DMS 273 treated with DMSO at 0.1 percent for 48 hours (cell line): ENCODE results near the gene TSPAN1.

Source experiments
- DNase-seq: peaks from one replicate; lab custom pipeline; 2025; lab: John Stamatoyannopoulos, UW

Gene TSPAN1, protein sequence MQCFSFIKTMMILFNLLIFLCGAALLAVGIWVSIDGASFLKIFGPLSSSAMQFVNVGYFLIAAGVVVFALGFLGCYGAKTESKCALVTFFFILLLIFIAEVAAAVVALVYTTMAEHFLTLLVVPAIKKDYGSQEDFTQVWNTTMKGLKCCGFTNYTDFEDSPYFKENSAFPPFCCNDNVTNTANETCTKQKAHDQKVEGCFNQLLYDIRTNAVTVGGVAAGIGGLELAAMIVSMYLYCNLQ

DNA sequence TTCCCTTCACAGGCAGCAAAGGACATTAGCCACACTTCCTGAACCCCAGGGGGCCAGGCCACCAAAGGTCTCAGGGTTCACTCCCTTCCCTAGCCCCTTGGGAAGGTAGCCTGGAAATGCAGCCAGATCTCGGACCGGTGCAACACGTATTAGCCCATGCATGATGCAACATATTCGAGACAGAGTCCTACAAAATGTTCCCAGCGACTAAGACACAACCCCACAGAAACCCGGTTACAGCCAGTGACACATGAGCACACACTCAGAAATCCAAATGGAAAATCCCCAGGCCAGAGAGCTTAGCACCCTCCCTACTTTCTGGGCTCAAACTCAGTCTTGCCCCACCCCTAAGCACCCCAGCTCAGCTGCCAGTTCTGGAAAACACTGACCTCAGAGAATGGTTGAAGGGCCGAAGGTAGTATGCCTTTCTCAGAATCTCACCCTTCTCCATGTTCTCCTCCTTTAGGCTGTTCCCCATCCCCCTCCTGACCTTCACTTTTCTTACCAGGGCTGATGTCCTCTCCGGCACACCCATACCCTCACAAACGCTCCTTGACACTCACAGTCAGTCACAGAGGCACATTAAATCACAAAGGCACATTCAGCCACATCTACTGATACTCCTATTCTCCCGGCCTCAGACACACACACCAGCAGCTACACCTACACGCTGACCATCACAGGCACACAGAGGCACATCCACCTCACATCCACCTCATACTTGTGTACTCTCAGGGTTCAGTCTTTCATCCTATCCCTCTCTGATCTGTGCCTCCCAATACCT is at the start of gene TSPAN1:
TSS of gene TSPAN1 (plus strand) at position 640 of the 784 bp plus-strand sequence. CDS start 6,021 bp downstream, outside the sequence.
- DNase-seq = no peak

DNA sequence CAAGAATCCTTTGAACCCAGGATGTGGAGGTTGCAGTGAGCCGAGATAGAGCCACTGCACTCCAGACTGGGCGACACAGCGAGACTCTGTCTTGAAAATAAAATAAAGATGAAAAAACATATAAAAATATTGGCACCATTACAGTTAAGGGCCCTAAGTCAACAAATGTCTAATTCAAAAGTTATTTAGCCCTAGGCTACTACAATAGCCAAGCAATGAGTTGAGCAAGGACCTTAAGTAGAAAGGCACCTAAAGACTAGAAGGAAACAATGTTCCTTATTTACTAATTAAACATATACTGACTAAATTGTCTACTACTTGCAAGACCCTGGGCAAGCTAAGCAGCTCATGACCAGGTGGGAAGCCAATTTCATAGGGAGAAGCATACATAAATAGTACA is 46.5 kb upstream of the TSPAN1 start:
- DNase-seq = no peak

DNA sequence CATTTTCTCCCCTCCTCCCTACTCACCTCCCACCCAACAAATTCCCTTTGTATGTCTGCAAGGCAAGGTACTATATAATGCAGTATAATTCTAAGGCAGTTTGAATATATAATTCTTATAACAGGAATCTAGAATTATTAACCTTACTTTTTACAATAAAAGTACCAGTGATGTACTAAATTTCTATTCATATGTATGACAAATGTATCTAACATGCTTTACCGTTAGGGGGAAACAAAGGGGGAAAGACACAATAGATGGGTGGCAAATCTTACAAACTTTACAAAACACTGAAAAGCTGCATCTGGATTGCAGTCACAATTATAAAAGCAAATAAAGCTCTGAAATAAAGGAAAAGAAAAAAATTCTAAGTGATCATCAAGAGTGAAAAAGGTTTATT is 44.8 kb upstream of the TSPAN1 start:
- DNase-seq = no peak

DNA sequence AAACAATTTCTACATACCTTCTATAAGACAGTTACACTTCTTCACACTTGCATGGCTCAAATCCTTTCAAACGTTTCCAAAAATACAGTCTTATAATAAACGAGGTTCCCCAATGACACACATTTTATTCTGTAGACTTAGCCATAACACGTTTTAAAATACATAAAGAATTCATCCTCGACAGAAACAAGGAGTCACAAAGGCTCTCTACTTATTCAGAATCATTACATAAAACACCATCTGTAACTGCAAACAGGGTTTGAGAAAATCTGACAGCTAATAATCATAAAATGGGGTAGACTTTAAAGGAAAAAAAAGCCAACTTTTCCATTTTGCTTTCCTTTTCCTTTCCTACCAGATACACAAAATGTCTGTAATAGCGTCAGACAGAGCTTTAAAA is 44.3 kb upstream of the TSPAN1 start:
- no peak for DNase-seq

DNA sequence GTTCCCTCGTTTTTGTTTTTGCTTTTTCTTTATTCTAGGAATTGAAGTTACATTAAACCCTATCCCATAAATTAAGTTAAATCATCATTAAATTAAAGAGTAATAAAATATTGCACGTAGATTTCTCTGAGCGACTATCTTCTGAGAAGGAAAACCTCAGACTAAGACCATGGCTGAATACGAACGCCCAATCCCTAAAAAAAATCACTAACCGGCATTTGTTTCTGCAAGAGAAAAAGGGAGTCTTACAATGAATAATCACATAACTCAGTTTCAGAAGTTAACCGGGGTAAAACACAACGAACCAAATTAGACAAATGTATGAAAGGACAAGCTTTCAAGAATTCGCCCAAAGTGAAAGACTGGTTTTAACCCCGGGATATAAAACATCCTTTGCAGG is 43.8 kb upstream of the TSPAN1 start:
- DNase-seq = no peak

DNA sequence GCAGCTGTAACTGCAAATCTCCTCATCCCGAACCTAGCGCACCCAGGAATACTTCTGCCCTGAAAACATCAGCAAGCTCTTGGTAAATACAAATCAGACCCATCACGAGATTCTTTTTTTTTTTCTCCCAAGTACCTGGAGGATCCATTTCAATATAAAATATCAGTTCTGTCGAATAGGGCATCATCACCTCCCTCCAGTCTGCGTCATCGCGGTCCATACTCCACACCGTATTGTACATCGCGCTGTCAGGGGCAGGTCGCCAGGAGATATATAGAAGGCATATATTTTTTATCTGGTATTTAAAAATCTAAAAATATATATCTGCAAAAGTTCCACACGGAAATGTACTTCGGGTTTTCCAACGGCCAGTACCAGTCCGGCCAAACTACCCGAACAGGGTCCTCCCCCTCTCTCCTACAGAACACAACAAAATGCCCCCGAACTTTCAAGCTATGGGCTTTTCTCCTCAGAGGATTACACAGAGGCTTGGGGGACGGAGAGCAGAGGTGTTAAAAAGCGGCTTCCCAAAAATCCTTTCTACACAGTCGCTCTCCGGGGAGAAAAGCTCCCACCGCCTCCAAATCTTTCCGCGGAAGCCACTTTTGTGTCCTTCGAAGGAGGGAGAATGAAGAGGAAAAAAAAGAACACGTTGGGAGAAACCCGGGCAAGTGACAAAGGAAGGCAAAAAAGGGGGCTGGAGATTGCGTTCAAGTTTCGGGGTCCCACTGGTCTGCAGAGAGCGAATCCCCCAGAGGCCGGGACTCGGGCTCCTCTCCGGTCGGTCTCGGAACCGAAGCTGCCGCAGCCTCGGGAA is 43.0 kb upstream of the TSPAN1 start:
- peak; percentile 55 for DNase-seq

DNA sequence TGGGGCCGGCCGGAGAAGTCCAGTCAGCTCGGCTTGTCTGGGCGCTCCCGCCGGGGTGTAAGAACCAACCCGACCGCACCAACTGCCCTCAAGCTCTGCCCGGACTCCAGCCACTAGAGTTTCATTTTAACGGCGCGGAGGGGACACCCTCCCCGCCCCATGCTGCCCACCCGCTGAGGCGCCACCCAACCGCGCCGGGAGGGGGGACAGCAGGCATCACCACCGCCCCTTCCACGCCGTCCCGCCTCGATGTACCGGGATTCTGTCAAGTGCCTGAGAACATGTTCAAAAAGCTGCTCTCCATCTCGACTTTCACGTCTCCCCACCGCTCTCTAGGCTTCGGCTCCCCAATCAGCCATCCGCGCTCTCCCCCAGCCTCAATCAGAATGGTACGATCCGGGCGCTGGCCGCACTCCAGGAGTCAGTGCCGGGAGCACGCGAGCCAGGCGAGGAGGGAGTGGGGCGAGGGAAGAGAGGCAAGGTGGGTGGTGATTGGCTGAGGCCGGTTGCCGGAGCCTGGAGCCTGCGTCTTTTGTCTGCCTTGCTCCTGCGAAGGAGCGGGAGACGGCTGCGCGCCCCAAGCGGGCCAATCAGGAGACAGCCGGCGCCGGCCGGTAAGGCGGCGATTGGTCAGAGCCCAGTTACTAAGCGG is 42.2 kb upstream of the TSPAN1 start, which contains the start of gene PIK3R3:
TSS of gene PIK3R3 (minus strand) at position 101 of the 652 bp plus-strand sequence. CDS start 677 bp downstream, outside the sequence.
- peak; percentile 98 for DNase-seq

DNA sequence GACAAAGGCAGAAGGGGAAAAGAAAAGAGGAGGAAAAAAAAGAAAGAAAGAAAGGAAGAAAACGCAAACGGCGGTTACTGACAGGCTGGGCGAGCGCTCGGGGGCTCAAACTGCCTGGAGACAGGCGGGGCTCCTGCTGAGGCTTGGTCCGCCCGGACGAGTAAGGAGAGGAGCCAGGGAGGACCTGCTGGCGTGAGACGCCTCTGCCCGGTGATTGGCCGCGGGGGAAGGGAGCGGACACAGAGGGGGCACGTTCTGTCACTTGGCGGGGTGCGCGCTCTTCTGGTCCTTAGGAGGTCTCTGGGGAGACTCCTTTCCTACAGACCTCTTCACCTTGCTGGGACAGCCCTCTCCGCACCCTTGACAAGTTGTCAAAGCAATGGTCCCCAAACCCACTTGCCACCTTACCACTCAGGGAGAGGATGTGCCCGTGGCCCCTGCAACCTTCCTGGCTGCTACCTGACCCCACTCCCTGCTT is 41.7 kb upstream of the TSPAN1 start:
- DNase-seq = no peak

DNA sequence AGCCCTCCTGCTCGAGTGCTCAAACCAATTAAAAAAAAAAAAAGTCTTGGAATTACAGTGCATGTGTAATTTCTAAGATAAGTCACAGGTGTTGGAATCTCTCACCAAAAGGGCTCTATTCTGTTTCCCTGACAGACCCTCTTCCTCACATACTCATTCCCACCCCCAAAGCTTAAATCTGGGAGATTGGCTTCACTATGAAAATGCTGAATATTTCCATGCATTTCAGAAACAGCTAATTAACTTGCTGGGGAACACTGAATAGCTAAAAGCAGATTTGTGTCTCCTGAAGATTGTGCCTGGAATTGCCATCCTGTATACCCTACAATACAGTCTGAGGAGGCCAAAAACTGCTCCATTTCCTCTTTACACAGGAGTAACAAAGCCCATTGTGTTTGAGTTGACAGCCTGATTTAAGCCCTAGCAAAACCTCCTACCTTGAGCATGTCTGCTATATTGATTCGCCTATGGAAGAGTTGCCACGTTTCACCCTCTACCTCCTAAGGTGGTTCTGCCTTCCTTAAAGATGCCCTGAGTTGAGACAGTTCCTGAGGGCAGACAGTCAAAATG is 41.0 kb upstream of the TSPAN1 start:
- DNase-seq = no peak

DNA sequence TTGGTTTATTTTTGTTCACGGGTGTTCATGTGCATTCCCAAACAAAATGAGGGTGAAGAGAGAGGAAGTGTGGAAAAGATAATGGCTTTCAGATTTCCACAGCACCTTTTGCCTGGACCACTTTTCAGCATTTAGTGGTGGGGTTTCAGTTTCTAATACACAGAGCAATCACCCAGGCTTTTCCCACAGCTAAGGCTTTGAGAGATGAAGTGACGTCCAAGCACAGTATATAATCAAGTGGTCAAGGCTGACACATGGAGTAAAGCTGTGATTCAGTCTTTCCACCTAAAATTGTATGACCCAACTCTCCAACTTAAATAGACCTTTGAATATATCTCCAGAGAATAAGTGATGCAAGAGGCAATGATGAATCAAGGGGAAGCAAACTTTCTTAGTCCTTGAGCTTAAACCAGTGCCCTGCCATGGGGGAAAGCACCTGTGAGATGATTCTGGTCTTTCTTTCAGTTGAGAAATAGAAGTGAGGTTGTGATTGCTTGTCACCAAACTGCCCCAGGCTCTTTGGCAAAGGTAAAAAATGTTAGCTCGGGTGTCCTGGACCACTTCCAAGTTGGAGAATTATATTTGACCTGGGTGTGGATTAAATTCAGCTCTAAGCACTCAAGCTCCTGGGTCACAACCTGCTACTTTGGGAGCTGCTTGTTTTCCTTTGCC is 40.1 kb upstream of the TSPAN1 start:
- DNase-seq = peak; percentile 56

DNA sequence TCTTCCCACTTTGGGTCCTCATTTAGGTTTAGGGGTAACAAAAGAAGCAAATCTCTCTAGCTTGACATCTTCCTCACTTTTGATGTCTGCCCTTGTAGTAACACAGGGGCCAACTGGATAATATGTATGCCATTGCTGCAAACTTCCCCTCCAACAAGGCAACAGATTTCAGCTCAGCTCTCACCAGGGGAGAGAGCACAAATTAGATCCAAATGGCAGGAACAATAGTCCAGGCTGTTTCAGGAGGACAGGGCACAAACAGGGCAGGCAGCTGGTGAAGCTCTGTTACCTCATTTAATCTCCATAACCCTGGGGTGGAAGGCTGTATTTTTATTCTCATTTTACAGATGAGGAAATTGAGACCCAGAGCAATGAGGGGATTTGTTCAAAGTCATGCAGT is 38.2 kb upstream of the TSPAN1 start:
- DNase-seq = no peak

DNA sequence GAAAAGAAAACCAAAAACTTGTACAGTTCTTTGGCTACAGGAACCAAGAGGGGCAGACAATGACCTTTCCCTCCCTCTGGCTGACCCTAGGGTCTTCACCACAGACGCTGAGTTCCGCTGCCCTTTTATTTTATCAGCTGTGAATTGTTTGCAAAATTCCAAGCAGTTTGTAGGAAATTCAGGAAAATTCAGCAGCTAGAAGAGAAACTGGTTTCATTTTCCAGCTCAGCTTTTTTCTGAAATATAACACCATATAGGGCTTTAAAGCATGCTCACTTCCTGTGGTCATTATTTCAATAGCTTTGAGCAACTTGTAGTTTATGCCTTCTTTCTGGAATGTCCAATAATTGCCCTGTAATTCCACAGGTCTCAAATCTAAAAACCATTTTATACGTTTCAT is 37.0 kb upstream of the TSPAN1 start:
- DNase-seq = no peak

DNA sequence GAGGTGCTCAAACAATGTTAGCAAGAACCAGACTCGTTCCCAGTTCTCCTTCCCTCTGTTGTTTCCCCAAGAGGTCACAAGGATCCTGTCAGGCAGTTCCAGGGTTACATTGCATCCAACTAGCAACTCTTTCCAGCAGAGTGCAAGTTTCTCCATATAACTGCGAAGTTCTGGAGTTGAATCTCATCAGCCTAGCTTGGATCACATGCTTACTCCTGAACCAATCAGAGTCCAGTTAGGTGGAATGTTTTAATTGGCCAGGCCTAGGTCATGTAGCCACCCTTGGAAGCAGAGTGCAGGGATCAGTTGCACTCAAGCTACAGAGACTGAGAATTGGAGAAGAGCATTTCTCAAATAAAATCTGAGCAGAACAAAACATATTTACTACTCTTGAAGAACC is 26.6 kb upstream of the TSPAN1 start:
- DNase-seq = no peak

DNA sequence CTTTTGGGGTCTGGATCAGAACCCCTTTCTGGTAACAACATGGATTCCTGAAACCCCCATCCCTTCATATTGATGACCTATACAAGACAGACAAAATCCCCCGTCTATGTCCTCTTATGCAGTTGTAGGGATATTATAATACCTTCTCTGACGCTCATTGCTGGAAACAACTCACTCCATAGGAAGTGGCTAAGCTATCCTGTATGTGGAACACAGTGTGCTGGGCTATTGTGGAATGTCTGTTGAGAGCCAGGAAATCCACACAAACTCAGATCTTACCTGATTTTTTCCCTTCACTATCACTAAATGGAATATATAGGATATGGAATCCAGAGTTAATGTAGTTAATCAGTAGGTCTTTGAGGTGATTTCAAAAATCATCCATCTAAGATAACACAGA is 24.8 kb upstream of the TSPAN1 start:
- DNase-seq = no peak

DNA sequence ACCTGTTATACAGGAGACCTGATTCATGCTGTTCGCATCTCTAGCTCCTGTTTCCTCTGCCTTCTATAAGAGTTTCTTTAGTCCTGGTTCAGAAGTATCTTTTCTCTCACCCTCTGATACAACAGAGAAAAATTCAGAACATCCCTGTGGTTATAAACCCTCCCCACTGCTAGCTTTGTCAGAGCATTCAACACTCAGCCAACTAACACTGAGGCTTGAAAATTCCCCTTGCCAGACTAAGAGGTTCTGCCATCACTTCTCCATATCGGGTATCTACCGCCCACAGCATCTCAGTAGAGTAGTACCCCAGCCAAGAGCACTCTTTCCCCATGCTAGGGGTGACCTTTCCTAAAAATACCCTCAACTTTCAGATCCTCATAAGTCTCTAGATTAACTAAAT is 22.9 kb upstream of the TSPAN1 start:
- DNase-seq = no peak

DNA sequence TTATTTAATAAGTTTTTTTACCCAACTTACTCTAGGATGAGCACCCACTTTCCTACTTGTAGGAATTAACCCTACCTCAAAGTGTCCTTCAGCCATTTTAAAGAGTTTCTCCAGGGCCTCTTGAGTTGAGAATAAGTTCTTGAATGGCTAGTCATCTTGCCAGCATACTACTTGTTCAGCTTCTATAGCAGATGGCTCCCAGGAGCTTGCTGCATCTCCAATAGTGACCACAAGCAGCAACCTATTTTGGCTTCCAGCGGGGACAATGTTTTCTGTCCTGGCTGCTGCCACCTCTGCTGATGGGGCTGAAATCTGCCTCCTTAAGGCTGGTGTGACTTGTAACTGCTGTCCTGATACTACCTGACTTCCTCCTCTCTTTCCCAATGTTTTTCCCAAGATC is 21.7 kb upstream of the TSPAN1 start:
- no peak for DNase-seq

DNA sequence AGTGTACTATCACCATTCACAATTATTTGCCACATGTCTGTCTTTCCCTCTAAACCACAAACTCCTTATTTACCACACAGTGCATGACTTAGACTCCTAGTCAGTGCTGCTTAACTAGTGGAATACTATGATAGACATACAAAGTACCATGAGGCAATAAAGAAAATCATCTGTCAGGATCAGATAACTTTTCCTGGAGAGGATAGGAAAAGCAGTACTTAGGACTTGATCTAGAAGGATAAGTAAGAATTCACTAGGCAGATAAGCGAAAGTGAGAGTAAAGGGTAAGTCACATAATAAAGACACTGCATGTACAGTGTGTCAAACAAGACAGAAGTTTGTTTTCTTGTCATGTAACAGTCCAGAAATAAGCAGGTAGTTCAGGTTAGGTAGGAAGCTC is 21.2 kb upstream of the TSPAN1 start:
- DNase-seq = no peak

DNA sequence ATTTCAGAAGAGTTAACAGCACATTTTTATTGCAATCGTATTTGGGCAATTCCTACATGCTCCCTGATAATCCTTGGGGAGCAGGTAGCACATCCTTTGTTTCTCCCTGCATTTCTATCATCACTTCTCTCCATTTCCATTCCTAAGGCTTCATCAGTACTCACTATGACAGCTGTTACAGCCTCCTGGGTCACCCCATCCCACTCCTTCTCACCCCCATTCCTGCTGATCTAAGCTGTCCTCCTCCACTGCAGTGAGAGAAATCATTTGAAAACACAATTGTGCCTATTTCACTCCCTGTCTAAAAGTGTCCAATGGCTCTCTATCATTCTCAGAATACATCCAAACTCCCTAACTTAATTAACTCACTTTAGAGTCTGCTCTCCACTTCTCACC is 17.0 kb upstream of the TSPAN1 start:
- no peak for DNase-seq

DNA sequence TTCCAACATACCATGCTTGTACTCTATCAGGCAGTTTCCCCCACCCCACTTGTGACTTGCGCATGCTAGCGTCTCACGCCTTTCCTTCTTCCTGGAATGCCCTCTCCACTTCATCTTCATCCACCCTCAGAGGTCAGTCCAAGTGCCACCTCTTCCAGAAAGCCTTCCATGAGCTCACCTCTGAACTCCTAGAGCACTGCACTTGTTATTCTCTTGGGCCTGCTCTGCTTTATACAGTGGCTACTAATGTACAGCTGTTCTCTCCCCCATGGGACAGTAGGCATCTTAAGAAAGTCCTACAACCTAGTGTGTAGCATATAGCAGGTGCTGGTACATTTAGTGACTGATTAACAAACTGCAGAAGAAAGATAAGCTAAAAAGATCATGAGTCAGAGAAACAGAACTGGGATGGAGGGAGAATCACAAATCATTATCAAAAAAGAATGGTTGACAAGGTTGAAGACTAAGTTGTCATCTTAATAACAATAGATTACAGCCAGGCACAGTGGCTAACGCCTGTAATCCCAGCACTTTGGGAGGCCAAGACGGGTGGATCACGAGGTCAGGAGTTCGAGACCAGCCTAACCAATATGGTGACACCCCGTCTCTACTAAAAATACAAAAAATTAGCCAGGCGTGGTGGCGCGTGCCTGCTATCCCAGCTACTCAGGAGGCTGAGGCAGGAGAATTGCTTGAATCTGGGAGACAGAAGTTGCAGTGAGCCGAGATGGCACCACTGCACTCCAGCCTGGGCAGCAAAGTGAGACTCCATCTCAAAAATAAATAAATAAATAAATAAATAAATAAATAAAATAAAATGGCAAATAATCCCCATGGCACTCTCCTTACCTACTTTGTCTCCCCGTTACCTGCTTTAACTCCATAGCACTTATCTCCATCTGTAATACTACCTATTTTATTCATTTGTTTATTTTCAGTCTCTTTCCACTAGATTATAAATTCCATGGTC is 16.3 kb upstream of the TSPAN1 start:
- DNase-seq = no peak

DNA sequence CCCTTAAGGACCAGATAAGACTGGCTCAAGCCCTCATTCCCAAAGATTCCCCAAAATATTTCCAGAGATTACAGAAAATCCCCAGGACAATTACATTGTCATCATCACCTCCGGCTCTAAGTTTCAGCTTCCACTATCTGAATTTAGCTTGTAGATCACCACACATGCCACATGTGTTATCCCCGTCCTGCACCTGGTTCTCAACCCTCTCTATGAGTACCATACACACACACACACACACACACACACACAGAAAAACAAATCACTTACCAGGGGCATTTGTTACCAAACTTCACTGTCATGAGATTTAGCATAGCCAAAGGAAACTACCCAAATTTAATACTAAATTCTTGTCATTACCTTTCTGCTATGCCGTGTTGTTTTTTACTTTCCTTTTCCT is 15.4 kb upstream of the TSPAN1 start:
- DNase-seq = no peak
